HuH-7 (cell line): ENCODE measurements around the gene PARD3B.

Experiments used
- DNase-seq: peaks from one replicate; pipeline ENCODE4 v3.0.0; 2011; ENCODE audit warnings: low spot score

Gene PARD3B

GRCh38 chr2:204842661-204843485 lies 297.6 kb downstream of the PARD3B start:
- no peak for DNase-seq

- DNase-seq = no peak
Measured at GRCh38 chr2:204846471-204846870, 301.2 kb downstream of the PARD3B start.

- DNase-seq = no peak
Measured at GRCh38 chr2:204849892-204850291, 304.6 kb downstream of the PARD3B start.

- DNase-seq = no peak
Measured at GRCh38 chr2:204850581-204850980, 305.3 kb downstream of the PARD3B start.

- DNase-seq = no peak
Measured at GRCh38 chr2:204853905-204854304, 308.6 kb downstream of the PARD3B start.

GRCh38 chr2:204860274-204860673 lies 315.0 kb downstream of the PARD3B start:
- DNase-seq = no peak

- DNase-seq = no peak
Measured at GRCh38 chr2:204862809-204863208, 317.5 kb downstream of the PARD3B start.

GRCh38 chr2:204863336-204863735 lies 318.1 kb downstream of the PARD3B start:
- DNase-seq = no peak

- DNase-seq = no peak
Measured at GRCh38 chr2:204869132-204869823, 324.0 kb downstream of the PARD3B start.

GRCh38 chr2:204870053-204870452 lies 324.8 kb downstream of the PARD3B start:
- no peak for DNase-seq

- DNase-seq = peak; percentile 7
Measured at GRCh38 chr2:204871231-204871953, 326.1 kb downstream of the PARD3B start.

- DNase-seq = no peak
Measured at GRCh38 chr2:204876311-204876710, 331.0 kb downstream of the PARD3B start.

- no peak for DNase-seq
Measured at GRCh38 chr2:204877691-204878090, 332.4 kb downstream of the PARD3B start.

GRCh38 chr2:204880928-204881327 lies 335.7 kb downstream of the PARD3B start:
- DNase-seq = no peak

- DNase-seq = no peak
Measured at GRCh38 chr2:204881655-204882054, 336.4 kb downstream of the PARD3B start.

- DNase-seq = no peak
Measured at GRCh38 chr2:204885747-204886146, 340.5 kb downstream of the PARD3B start.

GRCh38 chr2:204886713-204887112 lies 341.4 kb downstream of the PARD3B start:
- DNase-seq = no peak

- DNase-seq = no peak
Measured at GRCh38 chr2:204888222-204888621, 342.9 kb downstream of the PARD3B start.

GRCh38 chr2:204890680-204891079 lies 345.4 kb downstream of the PARD3B start:
- no peak for DNase-seq

- no peak for DNase-seq
Measured at GRCh38 chr2:204891739-204892138, 346.5 kb downstream of the PARD3B start.

- no peak for DNase-seq
Measured at GRCh38 chr2:204892506-204893255, 347.4 kb downstream of the PARD3B start.

- no peak for DNase-seq
Measured at GRCh38 chr2:204896146-204896545, 350.9 kb downstream of the PARD3B start.
